ENCODE results near the gene PTP4A2.
A peak's percentile ranks its signal among the peaks of the same experiment; 100 is the strongest.

Gene PTP4A2

GRCh38 chr1:31938184-31938975, at the start of gene PTP4A2:
Gene PTP4A2 (minus strand): TSS chr1:31938368. CDS start chr1:31919065, 19,303 bp downstream.
- DNase-seq (ENCODE audit: low read depth in 2 of 2): peak; percentile 70 to 83

GRCh38 chr1:31987135-31987619, 49.0 kb upstream of the PTP4A2 start:
- no peak for DNase-seq (ENCODE audit: low read depth in 2 of 2)

GRCh38 chr1:31985430-31985829, 47.3 kb upstream of the PTP4A2 start:
- no peak for DNase-seq (ENCODE audit: low read depth in 2 of 2)

GRCh38 chr1:31984419-31985347, 46.5 kb upstream of the PTP4A2 start:
- DNase-seq (ENCODE audit: low read depth in 2 of 2): no peak

- DNase-seq (ENCODE audit: low read depth in 2 of 2): no peak
Observed at GRCh38 chr1:31981972-31982371, 43.8 kb upstream of the PTP4A2 start.

GRCh38 chr1:31981456-31981839, 43.3 kb upstream of the PTP4A2 start:
- DNase-seq (ENCODE audit: low read depth in 2 of 2): no peak

GRCh38 chr1:31980835-31981455, 42.8 kb upstream of the PTP4A2 start:
- DNase-seq (ENCODE audit: low read depth in 2 of 2): no peak

GRCh38 chr1:31978843-31979400, 40.8 kb upstream of the PTP4A2 start:
- no peak for DNase-seq (ENCODE audit: low read depth in 2 of 2)

- no peak for DNase-seq (ENCODE audit: low read depth in 2 of 2)
Observed at GRCh38 chr1:31977385-31978131, 39.4 kb upstream of the PTP4A2 start.

GRCh38 chr1:31976401-31976800, 38.2 kb upstream of the PTP4A2 start:
- no peak for DNase-seq (ENCODE audit: low read depth in 2 of 2)

- DNase-seq (ENCODE audit: low read depth in 2 of 2): no peak
Observed at GRCh38 chr1:31970873-31971272, 32.7 kb upstream of the PTP4A2 start.

GRCh38 chr1:31961536-31961935, 23.4 kb upstream of the PTP4A2 start:
- DNase-seq (ENCODE audit: low read depth in 2 of 2): no peak

- DNase-seq (ENCODE audit: low read depth in 2 of 2): no peak
Observed at GRCh38 chr1:31959521-31960340, 21.6 kb upstream of the PTP4A2 start.

- DNase-seq (ENCODE audit: low read depth in 2 of 2): peak in 1 of 2 donors; percentile 30
Observed at GRCh38 chr1:31957701-31958674, 19.8 kb upstream of the PTP4A2 start.

GRCh38 chr1:31955917-31956736, 18.0 kb upstream of the PTP4A2 start:
- peak; percentile 67 to 72 for DNase-seq (ENCODE audit: low read depth in 2 of 2)

- no peak for DNase-seq (ENCODE audit: low read depth in 2 of 2)
Observed at GRCh38 chr1:31954607-31955283, 16.6 kb upstream of the PTP4A2 start.

- no peak for DNase-seq (ENCODE audit: low read depth in 2 of 2)
Observed at GRCh38 chr1:31952825-31953220, 14.7 kb upstream of the PTP4A2 start.
